GM23338 (cell line): ENCODE results near the gene MCCC1. TPM values are rescaled to one million over a fixed set of nuclear protein-coding genes. Genes with fewer than 3 reads are reported as not detected.

Experiments
- ATAC-seq: fragments of 200-7000 bp; cut with Tn5 transposase; 3 replicates; pipeline ENCODE4 v1.9.1; 2020
- DNase-seq: peaks from one replicate; pipeline ENCODE4 v3.0.0-alpha.2; 2015; ENCODE audit warnings: low spot score
- H2AFZ ChIP-seq: fragments of 200-600 bp; sonication (generic); 2 replicates; pipeline ENCODE4 v1.8.0; 2016; ENCODE audit warnings: antibody characterized with exemption, mild to moderate bottlenecking, moderate library complexity
- H3F3A ChIP-seq: fragments of 200-600 bp; sonication (generic); replicated peaks from 2 replicates; pipeline ENCODE4 v1.8.0; 2017; ENCODE audit warnings: antibody characterized with exemption, mixed run types, low read depth
- H3K27ac ChIP-seq: fragments of 200-600 bp; sonication (generic); 2 replicates; pipeline ENCODE4 v1.6.1; 2016; ENCODE audit warnings: low read depth
- H3K27me3 ChIP-seq: fragments of 200-600 bp; sonication (generic); 2 replicates; pipeline ENCODE4 v1.8.0; 2016; ENCODE audit warnings: mild to moderate bottlenecking, mixed run types, moderate library complexity; ENCODE audit not compliant: insufficient read depth
- H3K36me3 ChIP-seq: fragments of 200-600 bp; sonication (generic); 2 replicates; pipeline ENCODE4 v1.8.0; 2016; ENCODE audit warnings: mild to moderate bottlenecking; ENCODE audit not compliant: insufficient read depth
- H3K4me1 ChIP-seq: fragments of 200-600 bp; sonication (generic); 2 replicates; pipeline ENCODE4 v1.8.0; 2016; ENCODE audit warnings: mild to moderate bottlenecking, moderate library complexity; ENCODE audit not compliant: insufficient read depth
- H3K4me2 ChIP-seq: fragments of 200-600 bp; sonication (generic); 2 replicates; pipeline ENCODE4 v1.7.1; 2017; ENCODE audit warnings: mixed run types
- H3K4me3 ChIP-seq: fragments of 200-600 bp; sonication (generic); 2 replicates; pipeline ENCODE4 v1.6.1; 2016; ENCODE audit warnings: mixed run types
- H3K79me2 ChIP-seq: fragments of 200-600 bp; sonication (generic); replicated peaks from 2 replicates; pipeline ENCODE4 v1.8.0; 2017; ENCODE audit warnings: mild to moderate bottlenecking; ENCODE audit not compliant: insufficient read depth
- H3K9me2 ChIP-seq: fragments of 200-600 bp; sonication (generic); 2 replicates; pipeline ENCODE4 v1.8.0; 2017; ENCODE audit not compliant: insufficient read depth
- H4K20me1 ChIP-seq: fragments of 200-600 bp; sonication (generic); replicated peaks from 2 replicates; pipeline ENCODE4 v1.8.0; 2017; ENCODE audit warnings: mild to moderate bottlenecking; ENCODE audit not compliant: insufficient read depth
- H3K27ac Mint-ChIP-seq: 2 replicates; pipeline ENCODE4 v1.8.0; 2020; ENCODE audit warnings: inconsistent platforms, mild to moderate bottlenecking, moderate library complexity, mixed read lengths
- H3K27me3 Mint-ChIP-seq: 3 replicates; pipeline ENCODE4 v1.8.0; 2022; ENCODE audit warnings: low read depth, mild to moderate bottlenecking, moderate library complexity, mixed read lengths, inconsistent platforms; ENCODE audit not compliant: insufficient read depth, poor library complexity
- H3K36me3 Mint-ChIP-seq: 3 replicates; pipeline ENCODE4 v1.8.0; 2021; ENCODE audit warnings: low read depth, mild to moderate bottlenecking, inconsistent platforms, moderate library complexity, mixed read lengths
- H3K4me1 Mint-ChIP-seq: 3 replicates; pipeline ENCODE4 v1.8.0; 2020; ENCODE audit warnings: mild to moderate bottlenecking, inconsistent platforms, mixed read lengths
- H3K4me3 Mint-ChIP-seq: 3 replicates; pipeline ENCODE4 v1.8.0; 2021; ENCODE audit warnings: moderate library complexity, mild to moderate bottlenecking, inconsistent platforms, mixed read lengths
- H3K9me3 Mint-ChIP-seq: 3 replicates; pipeline ENCODE4 v1.8.0; 2020; ENCODE audit warnings: moderate library complexity, mild to moderate bottlenecking, inconsistent platforms, mixed read lengths
- CREB1 ChIP-seq: fragments of 250-450 bp; sonication (Bioruptor Pico); IDR thresholded peaks from 2 replicates; pipeline ENCODE4 v1.5.0; 2020; ENCODE audit warnings: low read depth, mild to moderate bottlenecking, moderate library complexity
- CTCF ChIP-seq, 2 experiments: fragments of 200-600 bp in 1 of 2; sonication (generic) in 1 of 2; conservative IDR thresholded peaks; 2 replicates each; pipeline versions ENCODE4 v1.5.1 to v1.6.1; 2016 to 2017; ENCODE audit warnings: antibody characterized with exemption in 2 of 2, low read depth in 2 of 2, mild to moderate bottlenecking in 2 of 2, moderate library complexity in 1 of 2
- ETS1 ChIP-seq: IDR thresholded peaks from 2 replicates; pipeline ENCODE4 v1.6.1; 2016; ENCODE audit warnings: antibody characterized with exemption
- EZH2 ChIP-seq: fragments of 200-600 bp; sonication (generic); IDR thresholded peaks from one replicate; pipeline ENCODE4 v1.8.0; 2017; ENCODE audit warnings: antibody characterized with exemption, mild to moderate bottlenecking, low read depth; ENCODE audit not compliant: unreplicated experiment
- EZH2phosphoT487 ChIP-seq: fragments of 200-600 bp; sonication (generic); IDR thresholded peaks from one replicate; pipeline ENCODE4 v1.8.1; 2018; ENCODE audit warnings: antibody characterized with exemption; ENCODE audit not compliant: unreplicated experiment
- JUNB ChIP-seq: IDR thresholded peaks from one replicate; pipeline ENCODE4 v1.6.1; 2016; ENCODE audit warnings: antibody characterized with exemption; ENCODE audit not compliant: unreplicated experiment
- NANOG ChIP-seq: IDR thresholded peaks from 2 replicates; pipeline ENCODE4 v1.6.1; 2016; ENCODE audit warnings: antibody characterized with exemption, borderline replicate concordance
- POLR2AphosphoS5 ChIP-seq: IDR thresholded peaks from 2 replicates; pipeline ENCODE4 v1.6.1; 2016; ENCODE audit warnings: antibody characterized with exemption, low read depth
- REST ChIP-seq: IDR thresholded peaks from one replicate; pipeline ENCODE4 v1.6.1; 2018; ENCODE audit warnings: antibody characterized with exemption; ENCODE audit not compliant: unreplicated experiment
- STAT1 ChIP-seq: IDR thresholded peaks from one replicate; pipeline ENCODE4 v1.6.1; 2016; ENCODE audit warnings: antibody characterized with exemption; ENCODE audit not compliant: unreplicated experiment
- ZNF114 ChIP-seq: fragments of 250-450 bp; sonication (Bioruptor Pico); IDR thresholded peaks from 2 replicates; pipeline ENCODE4 v1.5.0; 2020; ENCODE audit warnings: mild to moderate bottlenecking, moderate library complexity
- ZNF331 ChIP-seq: fragments of 250-450 bp; sonication (Bioruptor Pico); IDR thresholded peaks from 2 replicates; pipeline ENCODE4 v1.5.0; 2020; ENCODE audit warnings: low read depth, mild to moderate bottlenecking, moderate library complexity
- ZNF462 ChIP-seq: fragments of 250-450 bp; sonication (Bioruptor Pico); IDR thresholded peaks from 2 replicates; pipeline ENCODE4 v1.5.0; 2020; ENCODE audit warnings: mild to moderate bottlenecking, moderate library complexity
- polyA plus RNA-seq: library from polyadenylated mRNA; unstranded; fragments of >200 nt; fragmentation: Nextera tagmentation; extraction: Ambion mirVana; gene quantifications from 2 replicates; pipeline ENCODE4 v1.2.1, GENCODE V29; 2016
- total RNA-seq: library from RNA; depleted of rRNA; stranded (reverse); fragments of >200 nt; shearing (Covaris generic); gene quantifications from 2 replicates; pipeline ENCODE4 v1.2.3, GENCODE V29; 2014

Gene MCCC1
- total and polyA plus RNA-seq, 2 experiments from 2014 or later, result 20.2 to 24.2 TPM

- no peaks in the 10 kb centered on the region for H3K27me3 ChIP-seq
- no peaks in the 10 kb centered on the region for H3K4me1 ChIP-seq
- Mint-ChIP-seq H3K36me3 (peaks cover 52% of the 10 kb centered on the region), H3K27ac (no peak overlapping the region), H3K9me3 (no peaks in the 10 kb centered on the region; the same call in 2 of the 3 replicates), H3K4me1 (no peaks in the 10 kb centered on the region), H3K27me3 (no peaks in the 10 kb centered on the region), H3K4me3 (no peak overlapping the region)
- no peaks in the 10 kb centered on the region for H3F3A ChIP-seq
- no peak overlapping the region for H2AFZ ChIP-seq
- no peak overlapping the region for H3K4me2 ChIP-seq
- no peaks in the 10 kb centered on the region for H3K79me2 ChIP-seq
- ATAC-seq, result no peak
- H3K4me3 ChIP-seq, result no peak overlapping the region
- TF ChIP-seq NANOG (no peak), ZNF114 (CRISPR knock-in tag) (no peak), REST (no peak), ZNF331 (no peak), CTCF (conservative IDR thresholded peaks at IDR 0.05; ENCODE audit: low read depth in 2 of 2) (no peak), CREB1 (CRISPR knock-in tag) (no peak), ETS1 (no peak), STAT1 (no peak), JUNB (no peak), EZH2phosphoT487 (no peak), ZNF462 (CRISPR knock-in tag) (no peak), EZH2 (no peak), POLR2AphosphoS5 (no peak)
- no peaks in the 10 kb centered on the region for H3K9me2 ChIP-seq
- no peaks in the 10 kb centered on the region; the same call in 1 of the 2 replicates for H3K36me3 ChIP-seq
- no peak overlapping the region for H3K27ac ChIP-seq
- no peaks in the 10 kb centered on the region; the same call in 1 of the 2 replicates for H4K20me1 ChIP-seq
- no peak for DNase-seq
Measured at GRCh38 chr3:183031826-183032225, 67.5 kb downstream of the MCCC1 start.
